ENCODE data around the gene INHBB.

GRCh38 chr2:120310136-120310535, 35.8 kb upstream of the INHBB start:
- no peak for TF ChIP-seq TAF1 (IDR thresholded peaks at IDR 0.05; ENCODE audit: borderline replicate concordance, low read depth, low read length)
- no peak for TF ChIP-seq POLR2A (IDR thresholded peaks at IDR 0.05; ENCODE audit: low read depth, low read length)
- no peak for TF ChIP-seq POLR2AphosphoS5 (IDR thresholded peaks at IDR 0.05; ENCODE audit: low read depth, low read length)
